IPS-NIHi7 (cell line): ENCODE data around the gene ZNF318.

Experiments used
- DNase-seq: peaks from one replicate; pipeline ENCODE4 v3.0.0; 2012; ENCODE audit warnings: mixed read lengths; ENCODE audit errors: extremely low spot score

Gene ZNF318

DNA sequence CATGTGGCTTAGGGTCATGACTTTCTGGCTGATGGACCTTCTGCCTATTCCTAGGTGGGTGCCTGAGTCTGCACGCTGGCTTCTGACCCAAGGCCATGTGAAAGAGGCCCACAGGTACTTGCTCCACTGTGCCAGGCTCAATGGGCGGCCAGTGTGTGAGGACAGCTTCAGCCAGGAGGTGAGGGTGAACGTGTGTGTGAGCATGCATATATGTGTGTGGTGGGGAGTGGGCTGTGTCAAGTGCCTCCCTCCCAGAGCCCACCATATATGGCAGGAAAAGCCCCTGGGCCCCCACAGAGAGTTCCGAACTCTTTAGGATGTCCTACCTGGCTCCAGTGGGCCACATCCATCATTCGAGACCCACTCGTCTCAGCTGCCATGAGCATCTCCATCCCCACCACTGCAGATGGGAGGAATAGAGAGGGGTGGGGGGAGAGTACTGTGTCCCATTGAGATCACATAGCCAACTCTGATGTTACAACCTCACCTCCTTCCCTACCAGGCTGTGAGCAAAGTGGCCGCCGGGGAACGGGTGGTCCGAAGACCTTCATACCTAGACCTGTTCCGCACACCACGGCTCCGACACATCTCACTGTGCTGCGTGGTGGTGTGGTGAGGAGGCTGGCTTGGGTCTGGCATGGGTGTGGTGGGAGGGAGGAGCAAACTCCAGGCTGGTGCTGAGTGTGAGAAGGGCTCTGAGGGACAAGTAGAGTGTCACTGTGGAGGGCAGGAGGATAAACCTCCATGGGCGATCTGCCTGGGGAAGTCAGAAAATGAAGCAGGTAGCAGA lies 68.2 kb downstream of the ZNF318 start:
- peak; percentile 8 for DNase-seq

DNA sequence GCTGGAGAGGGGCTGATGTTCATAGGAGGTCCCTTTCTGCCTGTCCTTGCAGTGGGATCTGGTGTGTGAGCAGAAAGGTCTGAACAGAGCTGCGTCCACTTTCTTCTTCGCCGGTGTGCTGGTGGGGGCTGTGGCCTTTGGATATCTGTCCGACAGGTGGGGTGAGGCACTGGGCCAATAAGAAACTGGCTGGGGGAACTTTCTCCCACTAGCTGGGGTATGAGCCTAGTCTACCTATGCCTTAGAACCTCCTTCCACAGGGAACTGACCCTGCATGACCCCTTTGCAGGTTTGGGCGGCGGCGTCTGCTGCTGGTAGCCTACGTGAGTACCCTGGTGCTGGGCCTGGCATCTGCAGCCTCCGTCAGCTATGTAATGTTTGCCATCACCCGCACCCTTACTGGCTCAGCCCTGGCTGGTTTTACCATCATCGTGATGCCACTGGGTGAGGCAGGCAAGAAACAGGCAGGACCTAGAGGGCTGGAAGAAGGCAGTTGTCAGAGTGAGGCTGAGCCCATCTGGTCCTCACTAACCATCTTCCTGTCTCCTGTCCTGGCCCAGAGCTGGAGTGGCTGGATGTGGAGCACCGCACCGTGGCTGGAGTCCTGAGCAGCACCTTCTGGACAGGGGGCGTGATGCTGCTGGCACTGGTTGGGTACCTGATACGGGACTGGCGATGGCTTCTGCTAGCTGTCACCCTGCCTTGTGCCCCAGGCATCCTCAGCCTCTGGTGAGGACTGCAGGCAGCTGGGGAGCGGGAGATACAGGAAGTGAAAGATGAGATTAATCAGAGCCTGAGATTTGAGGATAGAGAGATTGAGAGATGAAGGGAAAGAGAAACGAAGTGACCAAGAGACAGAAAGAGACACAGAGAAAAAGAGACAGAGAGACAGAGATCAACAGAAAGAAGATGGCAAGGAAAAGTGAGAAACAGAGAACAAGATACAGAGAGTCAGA lies 69.8 kb downstream of the ZNF318 start:
- peak; percentile 8 for DNase-seq

DNA sequence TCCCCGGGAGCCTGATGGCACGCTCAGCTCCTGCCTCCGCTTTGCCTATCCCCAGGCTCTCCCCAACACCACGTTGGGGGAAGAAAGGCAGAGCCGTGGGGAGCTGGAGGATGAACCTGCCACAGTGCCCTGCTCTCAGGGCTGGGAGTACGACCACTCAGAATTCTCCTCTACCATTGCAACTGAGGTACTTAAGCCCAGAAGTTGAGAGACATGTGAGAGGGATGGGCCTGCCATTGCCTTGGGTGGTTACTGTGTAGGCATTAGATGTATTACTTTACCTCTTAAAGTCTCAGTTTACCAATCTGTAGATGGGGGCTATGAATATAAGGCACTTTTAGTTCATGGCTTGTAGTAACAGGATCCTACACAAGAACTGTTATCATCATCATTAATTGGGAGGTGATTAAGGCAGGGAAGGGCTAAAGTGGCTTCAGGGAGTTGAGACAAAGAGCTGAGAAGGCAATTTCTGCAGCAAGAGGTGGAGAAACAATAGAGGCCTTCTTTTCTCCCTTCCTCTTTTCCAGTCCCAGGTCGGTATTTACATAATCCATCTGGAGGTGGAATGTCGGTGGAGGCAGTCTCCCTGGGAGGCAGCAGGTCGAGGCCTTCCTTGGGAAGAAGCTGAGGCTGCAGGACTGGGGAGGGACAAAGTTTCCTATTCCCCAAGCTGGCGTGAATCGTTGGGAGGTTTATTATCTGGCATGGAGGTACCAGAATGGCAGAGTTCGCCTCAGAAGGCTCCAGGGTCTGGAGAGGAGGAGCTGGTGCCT lies 70.7 kb downstream of the ZNF318 start:
- peak; percentile 7 for DNase-seq

DNA sequence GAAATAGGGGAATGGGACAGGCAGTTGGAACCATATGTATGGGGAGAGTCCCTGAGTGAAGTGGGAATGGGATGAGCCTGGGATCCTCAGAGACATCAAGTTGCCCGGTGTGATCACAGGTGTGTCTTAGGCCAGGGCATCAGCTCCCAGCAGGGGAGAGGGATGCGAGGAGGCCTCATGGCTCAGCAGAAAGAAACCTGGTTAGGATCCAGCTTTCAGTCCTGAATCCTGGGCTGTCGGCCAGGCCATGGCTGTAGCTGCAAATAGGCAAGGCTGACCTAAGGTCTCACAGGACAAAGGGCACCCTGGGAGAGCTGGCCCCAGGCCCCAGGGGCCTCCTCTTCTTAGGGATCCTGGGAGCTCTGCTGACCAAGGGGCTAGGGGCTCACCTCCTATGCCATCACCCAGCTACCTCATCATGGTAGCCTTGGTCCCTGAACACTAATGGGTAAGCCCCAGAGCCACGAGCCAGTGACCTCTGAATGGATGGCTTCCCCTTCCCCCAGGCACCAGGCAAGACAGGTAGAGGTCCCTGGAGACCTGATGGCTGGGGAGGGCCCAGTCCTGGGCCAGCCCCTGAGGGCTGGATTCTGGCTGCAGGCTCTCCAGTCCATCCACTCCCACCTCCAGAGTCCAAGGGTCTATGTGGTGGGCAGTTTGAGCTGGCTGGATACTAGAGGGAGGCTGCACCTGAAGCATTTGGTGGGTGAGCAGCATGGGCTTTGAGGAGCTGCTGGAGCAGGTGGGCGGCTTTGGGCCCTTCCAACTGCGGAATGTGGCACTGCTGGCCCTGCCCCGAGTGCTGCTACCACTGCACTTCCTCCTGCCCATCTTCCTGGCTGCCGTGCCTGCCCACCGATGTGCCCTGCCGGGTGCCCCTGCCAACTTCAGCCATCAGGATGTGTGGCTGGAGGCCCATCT lies 71.5 kb downstream of the ZNF318 start, which contains the start of gene SLC22A7:
SLC22A7 (plus strand) TSS at position 617 of the 921 bp plus-strand sequence; CDS start at position 716, 99 bp downstream.
- DNase-seq, result peak; percentile 8

DNA sequence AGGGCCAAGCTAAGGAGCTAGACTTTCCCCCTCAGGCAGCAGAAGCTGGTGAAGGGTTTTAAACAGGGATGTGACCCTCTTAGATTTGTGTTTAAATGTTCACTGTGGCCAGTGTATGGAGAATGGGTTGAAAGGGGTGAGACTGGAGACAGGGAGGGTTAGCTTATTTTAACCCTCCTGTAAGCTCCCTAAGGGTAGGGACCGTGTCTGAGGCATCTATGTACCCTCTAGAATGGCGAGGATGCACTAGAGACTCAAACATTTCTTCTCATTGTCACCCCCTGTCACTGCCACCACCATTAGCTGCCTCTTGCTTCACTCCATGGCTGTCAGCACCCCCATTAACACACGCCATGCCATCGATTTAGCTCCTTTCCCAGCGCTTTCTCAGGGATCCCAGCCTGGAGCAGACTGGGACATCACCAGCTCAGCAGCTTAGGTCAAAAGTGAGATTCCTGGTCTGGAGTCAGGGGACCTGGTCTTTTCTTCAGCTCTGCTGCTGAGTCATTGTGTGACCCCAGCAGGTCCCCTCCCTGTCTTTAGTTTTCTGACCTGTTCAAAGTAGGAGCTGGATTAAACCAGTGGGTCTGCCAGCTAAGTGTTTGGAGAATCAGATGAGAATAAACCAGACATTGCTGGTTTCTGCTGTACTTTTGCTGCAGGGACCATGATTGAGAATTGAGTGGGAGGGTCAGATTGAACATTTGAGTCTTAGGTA lies 72.5 kb downstream of the ZNF318 start:
- no peak for DNase-seq

DNA sequence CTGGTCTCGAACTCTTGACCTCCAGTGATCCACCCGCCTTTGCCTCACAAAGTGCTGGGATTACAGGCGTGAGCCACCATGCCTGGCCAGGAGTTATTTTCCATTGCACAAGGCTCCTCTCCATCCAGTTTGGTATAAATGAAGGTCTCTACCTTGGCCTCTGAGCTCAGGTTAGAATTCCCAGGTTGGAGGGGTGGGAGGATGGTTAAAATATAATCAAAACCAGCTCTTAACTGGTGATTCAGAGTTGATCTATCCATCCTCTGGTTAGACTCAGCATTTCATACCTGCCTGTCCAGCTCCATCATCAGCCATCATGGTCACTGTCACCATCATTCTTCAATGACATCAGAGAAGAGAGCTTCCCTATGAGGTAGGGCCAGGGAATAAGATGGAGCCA lies 74.0 kb downstream of the ZNF318 start:
- no peak for DNase-seq

DNA sequence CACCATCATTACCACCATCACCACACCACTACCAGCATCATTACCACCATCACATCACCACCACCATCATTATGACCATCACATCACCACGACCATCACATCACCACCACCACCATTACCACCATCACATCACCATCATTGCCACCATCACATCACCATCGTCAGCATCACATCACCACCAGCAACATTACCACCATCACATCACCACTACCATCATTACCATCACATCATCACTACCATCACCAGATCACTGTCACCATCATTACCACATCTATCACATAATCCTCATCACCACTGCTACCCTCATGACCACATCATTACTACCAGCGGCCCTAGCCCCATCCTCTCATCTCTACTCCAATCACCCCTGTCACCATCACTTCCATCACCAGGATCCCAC lies 74.9 kb downstream of the ZNF318 start:
- DNase-seq, result no peak

DNA sequence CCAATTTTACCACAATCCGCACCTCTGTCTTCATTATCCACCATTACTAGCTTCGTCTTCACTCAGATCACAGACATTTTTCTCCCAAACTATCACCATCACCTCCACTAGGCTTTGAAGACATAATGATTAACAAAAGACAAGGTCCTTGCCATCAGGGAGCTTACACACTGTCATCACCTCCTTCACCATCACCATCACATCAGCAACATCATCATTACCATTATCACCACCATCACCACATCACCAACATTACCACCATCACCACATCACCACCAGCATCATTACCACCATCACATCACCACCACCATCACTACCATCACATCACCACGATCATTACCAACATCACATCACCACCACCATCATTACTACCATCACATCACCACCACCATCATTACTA lies 75.7 kb downstream of the ZNF318 start:
- no peak for DNase-seq

DNA sequence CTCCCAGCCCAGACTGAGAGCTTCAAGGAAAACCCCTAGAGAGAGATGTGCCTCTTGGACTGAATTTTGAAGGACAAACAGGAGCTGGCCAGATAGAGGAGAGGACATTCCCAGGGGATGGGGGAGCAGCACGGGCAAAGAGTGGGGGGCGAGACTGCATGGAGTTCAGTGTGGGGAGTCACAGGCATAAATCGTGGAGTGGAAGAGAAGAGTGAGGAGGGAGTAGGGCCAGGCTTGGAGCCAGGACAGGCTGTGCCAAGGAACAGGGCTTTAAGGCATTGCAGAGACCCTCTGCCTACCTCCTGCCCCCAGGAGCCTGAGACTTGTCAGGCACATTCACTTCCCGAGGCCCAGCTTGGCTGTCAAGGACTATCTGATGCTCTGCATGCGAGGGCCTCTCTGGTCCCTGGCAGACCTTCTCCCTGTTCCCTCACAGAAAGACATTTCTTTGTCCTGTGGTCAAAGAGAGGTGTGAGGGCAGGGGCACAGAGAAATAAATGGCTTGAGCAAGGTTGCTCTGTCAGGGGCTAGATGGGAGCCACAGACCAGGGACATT lies 76.6 kb downstream of the ZNF318 start:
- no peak for DNase-seq

DNA sequence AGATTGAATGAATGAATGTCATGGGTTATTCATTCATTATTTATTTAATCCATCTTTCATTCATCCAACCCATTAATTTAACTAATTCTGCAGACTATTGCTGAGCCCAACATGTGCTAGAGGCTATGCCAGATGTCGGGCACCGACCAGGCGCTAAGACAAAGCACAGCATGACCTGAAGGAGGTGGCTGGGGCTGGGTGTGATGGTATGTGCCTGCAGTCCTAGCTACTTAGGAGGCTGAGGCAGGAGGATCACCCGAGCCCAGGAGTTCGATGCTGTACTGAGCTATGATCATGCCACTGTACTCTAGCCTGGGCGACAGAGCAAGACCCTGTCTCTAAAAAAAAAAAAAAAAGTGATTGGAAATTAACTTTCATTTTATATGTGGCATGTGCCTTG lies 77.1 kb downstream of the ZNF318 start:
- DNase-seq, result no peak

DNA sequence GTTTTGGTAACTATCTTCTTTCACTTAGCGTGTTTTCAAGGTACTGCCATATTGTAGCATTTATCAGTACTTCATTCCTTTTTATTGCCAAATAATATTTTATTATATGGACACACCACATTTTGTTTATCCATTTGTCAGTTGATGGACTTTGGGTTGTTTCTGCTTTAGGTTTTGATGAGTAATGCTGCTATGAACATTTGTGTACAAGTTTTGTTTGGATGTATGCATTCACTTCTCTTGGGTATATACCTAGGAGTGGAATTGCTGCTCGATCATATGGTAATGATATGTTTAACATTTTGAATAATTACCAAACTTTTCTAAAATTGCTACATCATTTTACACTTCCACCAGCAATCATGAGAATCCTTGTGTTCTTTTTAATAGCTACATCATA lies 77.7 kb downstream of the ZNF318 start:
- DNase-seq, result no peak

DNA sequence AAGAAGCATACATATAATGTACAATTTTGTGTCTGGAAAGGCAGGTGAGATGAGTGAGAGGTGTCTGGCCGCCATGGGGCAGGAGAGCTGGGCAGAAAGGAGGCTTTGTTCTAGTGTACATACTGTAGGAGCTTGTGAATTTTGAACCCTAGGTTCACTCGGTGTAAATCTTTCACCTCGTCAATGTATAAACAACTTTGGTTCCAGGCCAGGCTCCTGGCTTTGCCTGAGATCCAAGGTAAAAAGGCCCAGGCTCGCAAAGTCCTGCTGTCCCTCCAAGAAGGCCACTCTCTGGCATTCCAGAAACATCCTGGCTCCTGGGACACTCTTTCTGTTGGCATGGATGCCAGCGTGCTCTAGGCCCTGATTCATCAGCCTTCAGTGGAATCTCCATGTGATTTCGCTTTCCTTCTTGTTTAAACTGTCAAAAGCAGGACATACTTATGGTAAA lies 78.5 kb downstream of the ZNF318 start:
- DNase-seq, result no peak

DNA sequence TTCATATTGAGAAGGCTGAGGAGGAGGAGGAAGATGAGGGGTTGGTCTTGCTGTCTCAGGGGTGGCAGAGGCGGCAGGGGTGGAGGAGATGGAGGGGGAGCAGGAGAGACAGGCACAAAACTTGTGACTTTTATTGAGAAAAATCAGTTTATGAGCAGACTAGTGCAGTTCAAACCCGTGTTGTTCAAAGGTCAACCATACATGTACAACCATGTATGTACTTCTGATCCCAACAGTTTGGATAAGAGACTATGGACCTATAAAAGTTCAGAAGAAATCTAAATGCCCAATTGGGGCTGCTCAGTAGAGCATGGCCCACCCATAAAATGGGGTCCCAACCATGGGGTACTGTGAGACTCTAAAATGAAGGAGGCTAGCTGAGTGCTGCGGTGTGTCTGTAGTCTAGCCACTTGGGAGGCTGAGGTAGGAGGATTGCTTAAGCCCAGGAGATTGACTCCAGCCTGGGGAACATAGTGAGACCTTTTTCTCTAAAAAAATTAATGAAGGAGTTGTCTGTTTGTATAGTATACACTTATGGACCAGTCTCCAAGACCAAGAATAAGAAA lies 79.0 kb downstream of the ZNF318 start:
- DNase-seq, result no peak

DNA sequence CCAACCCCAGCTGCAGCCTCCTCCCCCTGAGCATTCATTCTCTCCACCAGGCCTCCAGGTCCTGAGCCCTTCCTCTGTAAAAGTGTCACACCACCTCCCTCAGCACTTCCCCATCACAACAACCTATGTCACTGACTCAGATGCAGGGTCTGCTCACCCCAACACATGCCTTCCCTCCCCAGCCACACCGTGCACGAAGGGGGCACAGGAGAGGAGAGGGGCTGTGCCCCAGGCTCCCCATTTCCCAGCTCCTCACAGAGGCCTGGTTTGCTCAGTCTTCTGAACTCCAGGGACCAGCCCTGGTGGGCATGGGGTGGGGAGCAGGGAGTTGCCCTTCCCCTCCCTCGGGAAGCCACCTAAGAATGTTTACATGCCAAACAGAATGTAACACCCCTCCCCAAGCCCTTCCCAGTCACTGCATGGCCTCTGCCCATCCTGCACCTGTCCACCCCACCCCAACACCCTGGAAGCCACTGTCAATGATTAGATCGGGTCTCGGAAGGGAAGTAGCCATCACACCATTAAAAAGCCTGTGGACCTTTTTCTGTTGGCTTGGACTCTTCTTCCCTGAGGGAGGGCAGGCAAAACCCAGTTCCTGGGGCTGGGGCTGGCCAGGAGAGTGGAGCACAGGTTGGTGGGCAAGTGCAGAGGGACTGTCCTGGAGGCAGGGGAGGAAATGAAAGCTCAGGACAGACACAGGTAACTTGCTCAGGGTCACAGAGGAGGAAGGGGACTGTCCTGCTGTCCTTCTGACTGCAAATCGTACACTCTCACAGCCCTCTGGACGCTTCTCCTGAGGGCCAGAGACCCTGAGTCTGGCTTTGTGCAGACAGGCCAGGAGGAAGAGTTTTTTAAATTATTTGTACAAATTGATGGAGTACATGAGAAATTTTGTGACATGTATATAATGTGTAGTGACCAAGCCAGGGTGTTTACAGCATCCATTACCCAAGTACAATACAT lies 81.4 kb downstream of the ZNF318 start:
- DNase-seq, result no peak

DNA sequence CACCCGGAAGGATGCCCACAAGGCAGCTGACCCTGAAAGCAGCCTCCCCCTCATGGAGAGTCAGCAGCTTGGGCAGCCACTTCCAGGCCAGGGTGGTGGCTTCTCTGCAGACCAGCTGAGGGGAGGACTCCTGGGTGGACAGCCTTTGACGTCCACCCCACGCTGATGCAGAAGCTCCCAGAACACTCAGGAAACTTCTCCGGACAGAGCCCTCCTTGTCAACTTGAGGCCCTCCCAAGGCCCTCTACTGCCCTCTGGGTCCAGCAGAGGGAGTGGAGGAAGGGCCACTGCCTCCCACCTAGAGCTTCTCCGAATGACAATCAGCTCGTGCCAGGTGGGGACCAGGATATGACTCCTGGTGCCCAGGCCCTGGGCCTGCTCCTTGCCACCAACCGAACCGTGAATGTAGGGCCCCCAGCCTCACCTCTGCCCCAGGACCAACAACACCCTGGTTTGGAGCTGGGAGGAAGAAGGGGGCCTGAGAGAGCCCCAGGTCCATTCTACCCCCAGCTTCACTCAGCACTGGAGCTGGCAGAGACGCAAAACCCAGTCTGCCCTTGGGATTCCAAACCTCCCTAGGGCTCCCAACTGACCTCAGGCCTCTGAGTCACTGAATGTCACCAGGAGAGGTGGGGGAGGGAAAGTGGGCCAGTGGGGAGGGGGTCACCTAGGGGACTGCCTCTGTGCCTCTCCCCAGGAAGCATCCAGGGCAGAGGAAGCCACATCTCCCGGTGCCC lies 82.3 kb downstream of the ZNF318 start:
- peak; percentile 71 for DNase-seq

DNA sequence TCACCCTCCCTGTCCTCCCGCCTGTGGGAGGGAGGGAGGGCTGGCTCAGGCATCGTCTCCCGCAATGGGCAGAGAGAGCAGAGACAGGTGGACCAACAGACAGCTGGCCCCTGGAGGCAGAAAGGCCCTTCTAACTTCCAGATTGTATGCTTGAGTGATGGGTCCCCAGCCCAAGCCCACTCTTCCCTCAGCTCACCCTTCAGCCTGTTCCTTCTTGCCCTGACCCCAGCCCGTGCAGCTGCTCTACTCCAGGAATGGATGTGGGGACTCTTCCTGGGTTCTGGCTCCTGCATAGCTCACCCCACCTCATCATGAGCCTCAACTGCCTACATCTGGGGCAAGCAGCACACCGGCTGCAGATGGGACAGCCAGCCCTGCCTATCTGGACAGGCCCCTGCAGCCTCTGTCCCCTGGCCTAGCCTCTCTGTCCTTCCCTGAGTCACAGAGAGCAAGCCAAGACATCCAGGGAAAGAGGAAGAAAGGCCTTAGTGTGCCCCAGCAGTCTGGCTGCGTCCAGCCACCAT lies 82.9 kb downstream of the ZNF318 start:
- no peak for DNase-seq
